Myometrial cell (primary cell): ENCODE measurements around the gene MS4A6A. TPM values are rescaled to one million over a fixed set of nuclear protein-coding genes. Genes with fewer than 3 reads are reported as not detected.

ENCODE experiments used
- total RNA-seq: library from RNA; depleted of rRNA; stranded (reverse); fragments of >200 nt; gene quantifications from 2 replicates; pipeline ENCODE4 v1.2.3, GENCODE V29; 2015

The MS4A6A gene
- not detected in 2 replicates for total RNA-seq

GRCh38 chr11:60182541-60183330 is at the start of gene MS4A6A:
MS4A6A (minus strand) TSS chr11:60183083; CDS start chr11:60181727, 1,356 bp downstream.

Other genes starting within 250 kb of the MS4A6A start
- not detected in 2 replicates for gene OOSP1, start 244.7 kb downstream of the MS4A6A start, total RNA-seq
- not detected in 2 replicates for gene OOSP4A, start 219.1 kb downstream of the MS4A6A start, total RNA-seq
- gene OOSP4B, start 165.9 kb downstream of the MS4A6A start, total RNA-seq: not detected in 2 replicates
- not detected in 2 replicates for gene OOSP2, start 142.7 kb downstream of the MS4A6A start, total RNA-seq
- gene MS4A3, start 126.4 kb downstream of the MS4A6A start, total RNA-seq: not detected in 2 replicates
- gene MS4A2, start 94.4 kb downstream of the MS4A6A start, total RNA-seq: not detected in 2 replicates
- gene MS4A4E, start 60.1 kb upstream of the MS4A6A start, total RNA-seq: not detected in 2 replicates
- not detected in 2 replicates for gene MS4A4A, start 97.6 kb upstream of the MS4A6A start, total RNA-seq
- gene MS4A6E, start 144.2 kb upstream of the MS4A6A start, total RNA-seq: not detected in 2 replicates
- not detected in 2 replicates for gene MS4A7, start 195.4 kb upstream of the MS4A6A start, total RNA-seq
- not detected in 2 replicates for gene MS4A14, start 213.4 kb upstream of the MS4A6A start, total RNA-seq
- gene MS4A5, start 246.5 kb upstream of the MS4A6A start, total RNA-seq: not detected in 2 replicates